Fibroblast of peridontal ligament (primary cell): ENCODE results near the gene FKBP4.
A peak's percentile ranks its signal among the peaks of the same experiment; 100 is the strongest.

Source experiments
- DNase-seq: peaks from one replicate; pipeline ENCODE4 v3.0.0-alpha.2; 2010; ENCODE audit errors: extremely low read depth

FKBP4 gene

GRCh38 chr12:2779281-2779680 is 15.5 kb upstream of the FKBP4 start:
- DNase-seq, result no peak

DNA sequence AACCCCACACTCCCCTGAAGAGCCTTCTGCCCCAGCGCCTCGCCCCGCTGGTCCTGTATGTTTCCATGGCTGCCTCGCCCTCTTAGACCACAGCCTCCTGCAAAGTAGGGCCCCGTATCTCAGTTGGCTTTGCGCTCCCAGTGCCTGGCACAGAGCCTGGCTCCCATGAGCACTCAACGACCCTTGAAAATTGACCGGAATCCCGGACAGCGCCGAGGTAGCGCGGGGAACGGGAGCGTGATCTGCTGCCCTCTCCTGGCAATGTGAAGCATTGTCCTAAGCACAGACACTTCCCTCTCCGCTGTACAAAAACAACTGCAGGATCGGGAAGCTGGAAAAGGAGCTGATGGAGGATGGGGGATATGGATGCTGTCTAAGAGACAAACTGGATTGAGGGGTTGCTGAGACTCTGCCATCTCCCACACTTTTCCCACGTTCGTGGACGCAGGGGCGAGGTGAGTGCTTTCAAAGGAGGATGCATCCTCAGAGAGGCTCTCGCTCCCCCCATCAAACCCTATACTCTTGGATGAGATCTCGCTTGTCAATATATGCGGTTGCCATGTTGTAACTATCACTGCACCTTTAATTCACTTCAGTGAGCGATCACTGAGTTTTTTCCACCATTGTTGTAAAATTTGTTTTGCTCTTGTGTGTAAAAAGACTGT is 10.7 kb upstream of the FKBP4 start:
- peak; percentile 58 for DNase-seq

- DNase-seq, result no peak
Observed at GRCh38 chr12:2785017-2785416, 9.8 kb upstream of the FKBP4 start.

GRCh38 chr12:2791089-2791488 is 3.7 kb upstream of the FKBP4 start:
- no peak for DNase-seq

DNA sequence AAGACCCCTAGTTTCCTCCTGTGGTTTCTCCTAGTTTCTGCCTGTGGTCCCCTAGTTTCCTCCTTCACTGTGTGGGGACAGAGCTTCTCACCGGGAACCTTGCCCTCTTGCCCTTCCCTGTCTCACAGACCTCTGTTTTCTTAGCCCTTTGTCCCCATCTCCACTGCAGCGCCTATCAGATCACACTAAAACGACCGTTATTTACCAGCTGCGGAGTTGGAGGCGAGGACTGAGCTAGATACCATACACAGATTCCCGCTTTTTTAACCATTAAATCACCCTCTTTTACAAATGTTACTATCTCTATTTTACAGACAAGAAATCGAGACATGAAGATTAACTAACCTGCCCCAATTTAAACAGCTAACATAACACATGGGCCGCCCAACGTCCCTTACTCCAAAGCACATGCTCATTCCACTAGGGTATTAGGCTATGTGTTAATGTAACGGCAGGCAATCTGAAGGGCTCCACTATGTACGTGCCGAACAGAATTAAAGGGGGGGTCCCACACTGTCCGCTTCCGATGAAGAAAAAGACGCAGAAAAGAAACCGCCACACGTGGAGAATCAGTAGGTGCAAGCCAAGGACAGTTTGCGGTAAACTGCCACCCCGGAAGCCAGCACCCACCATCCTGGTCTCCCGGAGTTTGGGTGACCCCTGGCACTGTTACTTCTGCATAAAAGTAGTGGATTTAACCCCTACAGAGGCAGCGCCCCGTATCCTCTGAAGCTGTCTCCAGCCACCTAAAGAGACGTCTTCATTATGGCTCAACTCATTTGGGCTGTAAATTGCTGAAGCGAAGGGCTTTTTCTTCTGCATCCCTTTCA is 1.9 kb upstream of the FKBP4 start:
- no peak for DNase-seq

DNA sequence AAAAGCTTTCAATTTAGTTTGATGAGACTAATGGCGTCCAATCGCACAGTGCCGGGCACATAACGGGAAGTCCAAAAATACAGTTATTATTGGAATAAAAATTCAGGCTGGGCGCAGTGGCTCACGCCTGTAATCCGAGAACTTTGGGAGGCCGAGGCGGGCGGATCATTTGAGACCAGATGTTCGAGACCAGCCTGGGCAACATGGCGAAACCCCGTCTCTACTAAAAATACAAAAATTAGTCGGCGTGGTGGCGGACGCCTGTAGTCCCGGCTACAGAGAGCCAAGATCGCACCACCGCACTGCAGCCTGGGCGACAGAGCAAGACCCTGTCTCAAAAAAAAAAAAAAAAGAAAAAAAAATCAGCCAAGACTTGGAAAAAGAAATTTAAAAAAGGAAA is 1.2 kb upstream of the FKBP4 start:
- no peak for DNase-seq

DNA sequence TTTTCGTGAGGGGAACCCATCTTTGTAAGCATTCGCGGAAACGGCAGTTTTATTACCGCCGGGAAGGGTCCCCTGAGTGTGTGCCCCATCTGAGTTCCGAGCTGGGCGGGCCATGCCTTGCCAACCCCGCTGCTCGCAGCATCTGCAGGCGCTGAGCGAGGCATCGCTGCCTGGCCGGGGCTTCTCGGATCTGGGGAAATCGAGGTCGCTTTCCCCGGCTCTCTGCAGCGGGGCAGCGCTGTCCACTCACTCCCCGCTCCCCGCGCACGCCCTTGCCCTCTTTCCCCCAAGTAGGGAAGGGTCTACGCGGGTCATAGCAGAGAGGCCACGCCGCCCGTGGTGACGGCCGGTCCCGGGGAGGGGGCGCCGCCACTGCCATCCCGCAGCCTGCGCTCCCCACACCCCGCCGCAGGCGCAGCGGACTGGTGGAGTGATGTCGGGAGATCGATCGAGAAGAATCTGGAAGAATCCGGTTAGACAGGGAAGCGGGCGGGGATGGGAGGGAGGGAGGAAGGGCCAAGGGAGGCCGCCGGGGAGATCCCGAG is 507 bp upstream of the FKBP4 start:
- DNase-seq, result peak; percentile 48

DNA sequence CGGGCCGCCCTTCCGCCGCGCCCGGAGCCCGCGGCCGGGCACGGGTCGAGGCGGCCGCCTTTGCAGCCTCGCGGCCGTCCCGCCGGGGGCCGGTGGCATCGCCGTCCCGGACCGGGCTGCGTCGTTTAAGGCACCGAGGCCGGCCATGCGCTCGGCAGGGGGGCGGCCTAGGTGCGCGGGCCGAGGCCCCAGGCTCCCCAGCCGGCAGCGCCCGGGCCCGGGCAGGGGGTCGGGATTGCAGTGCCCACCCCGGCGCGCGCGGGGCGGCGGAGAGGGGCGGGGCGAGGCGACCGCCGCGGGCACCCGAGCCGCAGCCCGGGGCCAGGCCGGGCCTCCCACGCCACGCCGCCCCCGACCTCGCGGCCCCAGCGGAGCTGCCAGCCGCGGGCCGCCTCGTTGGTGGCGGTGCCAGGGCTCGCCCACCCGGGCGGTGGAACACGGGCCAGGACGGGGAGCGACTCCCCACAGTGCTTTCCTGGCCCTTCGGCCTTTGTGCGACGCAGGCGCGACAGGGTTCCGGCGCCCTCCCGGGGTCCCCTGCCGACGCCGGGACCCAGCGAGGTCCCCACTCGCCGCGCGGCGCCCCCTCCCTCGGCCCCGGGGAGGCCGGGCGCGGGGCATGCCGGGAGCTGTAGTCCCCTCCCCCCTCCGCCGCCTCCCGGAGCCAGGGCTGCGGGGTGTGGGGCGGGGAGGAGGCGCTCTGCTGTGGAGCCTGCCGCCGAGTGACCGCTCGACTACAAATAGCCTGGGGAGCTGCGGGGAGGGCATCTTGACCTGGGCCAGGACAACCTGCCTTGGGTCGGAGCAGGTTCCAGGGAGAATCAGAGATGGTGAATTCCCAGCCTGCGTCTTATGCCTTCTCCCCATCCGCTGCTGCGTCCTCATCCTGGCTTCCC is 769 bp downstream of the FKBP4 start:
- DNase-seq, result peak; percentile 32

DNA sequence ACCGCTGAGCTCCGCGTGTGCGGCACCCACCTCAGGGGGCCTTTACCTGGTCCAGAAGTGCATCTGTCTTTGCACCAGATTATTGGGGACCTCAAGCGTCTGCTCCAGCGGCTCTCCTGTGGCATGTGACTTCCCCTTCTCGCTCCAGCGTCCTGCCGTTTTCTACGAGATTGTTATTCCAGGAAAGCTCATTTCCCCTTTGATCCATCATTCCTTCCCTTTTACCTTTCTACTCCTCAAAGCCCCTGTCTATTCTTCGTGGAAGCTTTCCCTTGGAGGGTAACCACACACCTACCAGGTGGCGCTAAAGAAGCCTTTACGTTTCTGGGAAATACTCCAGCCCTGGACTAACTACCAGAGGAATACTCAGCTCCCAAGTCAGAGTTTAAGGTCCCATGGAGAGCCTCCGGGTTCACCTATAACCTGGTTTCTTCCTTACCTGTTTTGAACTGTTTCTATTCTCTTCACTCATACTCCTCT is 1.5 kb downstream of the FKBP4 start:
- DNase-seq, result peak; percentile 8

DNA sequence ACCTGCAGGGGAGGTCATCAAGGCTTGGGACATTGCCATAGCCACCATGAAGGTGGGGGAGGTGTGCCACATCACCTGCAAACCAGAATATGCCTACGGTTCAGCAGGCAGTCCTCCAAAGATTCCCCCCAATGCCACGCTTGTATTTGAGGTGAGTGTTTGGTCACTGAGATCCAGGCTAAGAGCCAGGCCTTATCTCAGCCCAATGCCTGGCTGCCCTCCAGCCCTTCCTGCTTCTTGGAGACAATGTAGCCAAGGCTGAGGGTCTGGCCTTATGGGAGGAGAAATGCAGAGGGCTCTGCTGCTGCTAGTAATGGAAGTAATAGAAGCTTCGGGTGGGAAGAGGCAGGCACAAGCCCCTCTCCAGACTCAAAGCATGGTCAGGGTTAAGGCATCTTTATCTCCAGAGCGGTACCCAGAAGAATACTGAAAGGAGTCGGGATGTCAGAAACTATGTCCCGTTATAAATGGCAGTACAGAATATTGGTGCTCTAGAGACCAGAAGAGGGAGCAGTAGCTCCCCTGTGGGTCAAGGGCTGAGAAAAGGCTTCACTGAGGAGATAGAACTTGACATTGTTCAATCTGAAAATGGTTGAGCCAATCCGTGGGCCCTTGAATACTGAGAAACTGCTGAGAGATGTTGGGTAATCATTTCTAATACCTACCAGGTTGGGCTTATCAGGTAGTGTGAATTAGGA is 3.1 kb downstream of the FKBP4 start:
- peak; percentile 12 for DNase-seq

GRCh38 chr12:2800046-2800570 is 5.3 kb downstream of the FKBP4 start:
- DNase-seq, result no peak

DNA sequence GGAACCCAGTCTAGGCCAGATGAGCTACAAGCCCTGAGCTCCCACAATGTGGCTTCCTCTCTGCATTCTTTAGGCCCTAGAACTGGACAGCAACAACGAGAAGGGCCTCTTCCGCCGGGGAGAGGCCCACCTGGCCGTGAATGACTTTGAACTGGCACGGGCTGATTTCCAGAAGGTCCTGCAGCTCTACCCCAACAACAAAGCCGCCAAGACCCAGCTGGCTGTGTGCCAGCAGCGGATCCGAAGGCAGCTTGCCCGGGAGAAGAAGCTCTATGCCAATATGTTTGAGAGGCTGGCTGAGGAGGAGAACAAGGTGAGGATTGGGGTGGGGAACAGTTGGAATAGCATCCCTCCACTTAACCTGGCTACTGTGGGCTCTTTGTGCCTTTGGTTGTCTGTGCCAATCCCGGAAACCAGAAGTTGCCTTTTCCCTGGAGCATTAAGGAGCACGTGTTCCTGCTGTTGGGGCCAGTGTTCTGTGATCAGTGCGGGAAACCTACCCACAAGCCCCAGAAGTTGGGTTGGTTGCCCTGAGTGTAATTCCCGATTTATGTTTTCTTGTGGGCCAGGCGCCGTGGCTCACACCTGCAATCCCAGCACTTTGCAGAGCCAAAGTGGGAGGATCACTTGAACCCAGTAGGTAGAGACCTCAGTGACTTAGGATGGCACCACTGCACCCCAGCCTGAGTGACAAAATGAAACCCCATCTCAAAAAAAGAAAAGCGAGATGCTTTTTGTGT is 6.4 kb downstream of the FKBP4 start:
- no peak for DNase-seq

DNA sequence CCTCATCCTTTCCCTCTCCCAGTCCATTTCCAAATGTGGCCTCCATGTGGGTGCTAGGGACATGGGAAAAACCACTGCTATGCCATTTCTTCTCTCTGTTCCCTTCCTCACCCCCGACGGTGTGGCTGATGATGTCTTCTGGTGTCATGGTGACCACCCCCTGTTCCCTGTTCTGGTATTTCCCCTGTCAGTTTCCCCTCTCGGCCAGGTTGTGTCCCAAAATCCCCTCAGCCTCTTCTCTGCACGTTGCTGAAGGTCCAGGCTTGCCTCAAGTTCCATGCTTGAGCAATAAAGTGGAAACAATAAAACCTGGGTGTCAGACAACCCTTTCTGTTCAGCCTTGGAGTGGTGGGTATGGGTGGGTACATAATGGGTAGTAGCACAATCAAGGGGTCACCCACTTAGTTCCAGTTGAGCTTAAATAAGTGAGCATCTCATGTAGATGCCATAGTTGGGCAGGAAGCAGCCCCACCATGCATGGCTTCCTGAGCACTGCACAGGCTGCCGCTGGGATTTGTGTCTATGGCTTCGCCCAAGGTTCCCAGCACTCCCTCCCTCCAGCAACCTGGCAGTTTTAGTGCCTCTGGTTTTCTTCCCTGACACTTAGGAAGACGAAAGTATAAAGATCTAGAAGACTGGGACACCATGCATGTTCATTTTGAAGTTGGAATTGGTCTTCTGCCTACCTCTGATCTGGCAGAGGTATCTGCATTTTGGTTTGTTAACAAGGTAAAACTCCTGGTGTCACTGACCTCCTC is 9.0 kb downstream of the FKBP4 start:
- DNase-seq, result no peak

DNA sequence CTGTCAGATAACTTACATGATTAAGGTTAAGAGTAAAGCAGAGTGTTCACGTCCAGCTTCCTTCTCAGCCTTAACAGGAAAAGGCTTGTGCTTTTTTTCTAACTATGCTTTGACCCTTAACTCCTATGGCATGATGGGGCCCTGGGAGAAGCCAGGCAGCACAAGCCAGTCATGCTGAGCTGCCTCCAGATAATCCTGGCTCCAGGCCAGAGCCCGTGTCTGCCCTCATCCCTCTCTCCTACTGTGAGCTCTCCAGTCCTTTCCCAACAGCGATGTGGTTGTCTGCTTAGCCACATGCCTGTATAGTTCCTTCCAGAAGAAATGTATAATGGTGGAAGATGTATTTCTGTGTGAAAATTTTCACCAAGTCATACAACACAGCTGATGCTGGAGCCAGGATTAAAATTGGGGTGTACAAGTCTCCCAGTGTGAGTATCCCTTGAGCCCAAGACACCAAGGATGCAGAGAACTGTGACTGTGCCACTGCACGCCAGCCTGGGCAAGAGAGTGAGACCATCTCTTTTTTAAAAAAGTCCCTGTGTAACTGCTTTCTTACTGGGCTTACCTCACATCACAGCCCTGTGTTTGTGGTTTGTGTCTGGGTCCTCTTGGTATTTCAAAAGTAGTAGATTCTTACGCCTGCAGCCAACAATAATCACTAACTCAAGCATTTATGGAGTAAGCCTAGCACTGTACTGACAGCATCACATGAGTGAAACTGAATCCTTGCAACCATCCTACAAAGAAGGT is 9.8 kb downstream of the FKBP4 start:
- DNase-seq, result peak; percentile 81

- DNase-seq, result peak; percentile 71
Observed at GRCh38 chr12:2805143-2805520, 10.4 kb downstream of the FKBP4 start.

DNA sequence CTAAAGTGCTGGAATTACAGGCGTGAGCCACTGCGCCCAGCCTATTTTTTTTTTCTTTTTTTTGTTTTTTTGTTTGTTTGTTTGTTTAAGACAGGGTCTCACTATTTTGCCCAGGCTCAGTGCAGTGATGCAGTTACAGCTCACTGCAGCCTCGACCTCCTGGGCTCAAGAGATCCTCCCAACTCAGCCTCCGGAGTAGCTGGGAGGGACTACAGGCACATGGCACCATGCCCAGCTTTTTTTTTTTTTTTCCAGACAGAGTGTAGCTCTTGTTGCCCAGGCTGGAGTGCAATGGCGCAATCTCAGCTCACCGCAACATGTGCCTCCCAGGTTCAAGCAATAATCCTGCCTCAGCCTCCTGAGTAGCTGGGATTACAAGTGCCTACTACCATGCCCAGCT is 11.9 kb downstream of the FKBP4 start:
- no peak for DNase-seq

GRCh38 chr12:2811801-2812200 is 17.0 kb downstream of the FKBP4 start:
- no peak for DNase-seq

- DNase-seq, result peak; percentile 98
Observed at GRCh38 chr12:2812290-2813213, 17.8 kb downstream of the FKBP4 start, which contains the start of gene ITFG2. Gene ITFG2 (plus strand): TSS chr12:2812668. CDS start chr12:2812761, 93 bp downstream.
